Vagina (tissue), 2 donors: ENCODE results near the gene TMC7. TPM values are rescaled to one million over a fixed set of nuclear protein-coding genes. Genes with fewer than 3 reads are reported as not detected.

Experiments used
- DNase-seq, 2 donors: peaks; one replicate each; pipeline ENCODE4 v3.0.0-alpha.2; 2017; ENCODE audit errors: extremely low spot score in 2 of 2
- H3K27ac ChIP-seq: fragments of 200-600 bp; sonication (generic); one replicate; pipeline ENCODE4 v1.5.1; 2019
- H3K27me3 ChIP-seq: fragments of 200-600 bp; sonication (generic); one replicate; pipeline ENCODE4 v1.5.1; 2019
- H3K36me3 ChIP-seq, 2 donors: fragments of 200-600 bp; sonication (generic); one replicate each; pipeline ENCODE4 v1.5.1; 2017 to 2019
- H3K4me1 ChIP-seq: fragments of 200-600 bp; sonication (generic); one replicate; pipeline ENCODE4 v1.5.1; 2019
- H3K4me3 ChIP-seq, 2 donors: fragments of 200-600 bp; sonication (generic); 1 replicate in 1 of 2; 2 replicates in 1 of 2; pipeline ENCODE4 v1.5.1; 2016 to 2019
- H3K9me3 ChIP-seq: fragments of 200-600 bp; sonication (generic); one replicate; pipeline ENCODE4 v1.5.1; 2019
- POLR2A ChIP-seq, 2 donors: fragments of 450-650 bp; IDR thresholded peaks; one replicate each; pipeline ENCODE4 v1.6.1; 2017; ENCODE audit warnings: antibody characterized with exemption in 2 of 2, mild to moderate bottlenecking in 2 of 2, moderate library complexity in 2 of 2
- POLR2AphosphoS5 ChIP-seq, 2 donors: sonication (generic); formaldehyde crosslinking; IDR thresholded peaks; one replicate each; pipeline ENCODE4 v1.9.0; 2017; ENCODE audit warnings: antibody characterized with exemption in 2 of 2, mild to moderate bottlenecking in 2 of 2, low read depth in 1 of 2; ENCODE audit not compliant: insufficient read depth in 1 of 2
- intact Hi-C: fragments of 100-400 bp; cut with DNase I; formaldehyde crosslinking; loops from one replicate; pipeline ENCODE4 v1.15.1; 2023
- total RNA-seq: library from RNA; depleted of rRNA; stranded (reverse); fragments of >200 nt; gene quantifications from one replicate; pipeline ENCODE4 v1.2.3, GENCODE V29; 2016
- TF ChIP-seq, protein P1 (sequence below), 3 experiments: fragments of 450-650 bp in 2 of 3; fragments of 200-600 bp in 1 of 3; sonication (generic) in 1 of 3; IDR thresholded peaks; one replicate each; pipeline ENCODE4 v1.5.1; 2017 to 2019; ENCODE audit warnings: antibody characterized with exemption in 3 of 3, mild to moderate bottlenecking in 2 of 3, moderate library complexity in 2 of 3

TMC7 gene
- total RNA-seq, 1 donor from 2014 or later = 1.7 TPM

DNA sequence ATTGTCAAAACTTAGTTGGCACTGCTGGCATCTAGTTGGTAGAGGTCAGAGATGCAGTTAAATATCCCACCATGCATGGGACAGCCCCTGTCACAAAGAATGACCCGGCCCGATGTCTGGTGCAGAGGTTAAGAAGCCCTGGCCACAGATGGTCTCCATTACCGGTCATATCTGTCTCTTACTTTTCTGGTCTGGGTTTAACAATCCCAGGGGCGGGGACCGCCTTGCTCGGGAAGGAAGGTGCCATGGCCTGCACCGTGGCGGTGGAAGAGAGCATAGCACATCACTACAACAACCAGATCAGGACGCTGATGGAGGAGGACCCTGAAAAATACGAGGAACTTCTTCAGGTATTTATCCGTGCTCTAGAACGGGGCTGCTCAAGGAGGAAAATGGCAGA, 91.8 kb downstream of the TMC7 start:
- Histone ChIP-seq H3K27ac (no peak overlapping the region), H3K27me3 (no peaks in the 10 kb centered on the region), H3K4me3 (no peak overlapping the region), H3K9me3 (no peaks in the 10 kb centered on the region), H3K36me3 (peaks cover 0 to 32% of the 10 kb centered on the region in 2 donors), H3K4me1 (no peaks in the 10 kb centered on the region)
- no peak for DNase-seq
- no peak for TF ChIP-seq POLR2A (IDR thresholded peaks at IDR 0.05)
- TF ChIP-seq, protein P1, sequence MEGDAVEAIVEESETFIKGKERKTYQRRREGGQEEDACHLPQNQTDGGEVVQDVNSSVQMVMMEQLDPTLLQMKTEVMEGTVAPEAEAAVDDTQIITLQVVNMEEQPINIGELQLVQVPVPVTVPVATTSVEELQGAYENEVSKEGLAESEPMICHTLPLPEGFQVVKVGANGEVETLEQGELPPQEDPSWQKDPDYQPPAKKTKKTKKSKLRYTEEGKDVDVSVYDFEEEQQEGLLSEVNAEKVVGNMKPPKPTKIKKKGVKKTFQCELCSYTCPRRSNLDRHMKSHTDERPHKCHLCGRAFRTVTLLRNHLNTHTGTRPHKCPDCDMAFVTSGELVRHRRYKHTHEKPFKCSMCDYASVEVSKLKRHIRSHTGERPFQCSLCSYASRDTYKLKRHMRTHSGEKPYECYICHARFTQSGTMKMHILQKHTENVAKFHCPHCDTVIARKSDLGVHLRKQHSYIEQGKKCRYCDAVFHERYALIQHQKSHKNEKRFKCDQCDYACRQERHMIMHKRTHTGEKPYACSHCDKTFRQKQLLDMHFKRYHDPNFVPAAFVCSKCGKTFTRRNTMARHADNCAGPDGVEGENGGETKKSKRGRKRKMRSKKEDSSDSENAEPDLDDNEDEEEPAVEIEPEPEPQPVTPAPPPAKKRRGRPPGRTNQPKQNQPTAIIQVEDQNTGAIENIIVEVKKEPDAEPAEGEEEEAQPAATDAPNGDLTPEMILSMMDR (IDR thresholded peaks at IDR 0.05) = no peak
- intact Hi-C loops = loop anchor here (10.0 kb wide), 1 partner anchor 91 kb away; the partner anchor contains the start of gene TMC7

DNA sequence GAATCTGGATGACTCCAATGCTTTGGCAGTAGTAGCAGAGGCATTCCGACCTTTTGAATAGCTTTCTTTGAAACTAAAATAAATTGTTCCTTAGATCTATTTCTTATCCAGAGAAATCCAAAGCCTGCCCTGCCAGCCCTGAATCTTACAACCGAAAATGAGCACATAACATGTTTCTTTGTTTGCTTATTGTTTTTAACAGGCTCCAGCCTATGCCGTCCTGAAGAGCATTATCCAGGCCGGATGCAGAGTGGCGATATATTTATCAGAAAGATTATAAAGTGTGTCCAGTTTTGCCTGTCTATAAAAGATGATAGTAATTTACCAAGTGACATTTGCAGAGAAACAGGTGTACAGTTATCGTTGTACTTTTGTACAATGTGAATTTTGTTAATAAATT, 94.1 kb downstream of the TMC7 start:
- TF ChIP-seq POLR2AphosphoS5 (IDR thresholded peaks at IDR 0.05; ENCODE audit: insufficient read depth in 1 of 2, low read depth in 1 of 2) (no peak), POLR2A (IDR thresholded peaks at IDR 0.05) (no peak)
- TF ChIP-seq, protein P1 (IDR thresholded peaks at IDR 0.05) = no peak
- H3K27ac ChIP-seq = no peak overlapping the region
- H3K4me1 ChIP-seq = no peaks in the 10 kb centered on the region
- intact Hi-C loops = loop anchor here (10.0 kb wide), 1 partner anchor 93 kb away; the partner anchor contains the start of gene TMC7
- no peaks in the 10 kb centered on the region for H3K9me3 ChIP-seq
- no peak overlapping the region for H3K4me3 ChIP-seq
- no peak for DNase-seq
- peaks cover 0 to 27% of the 10 kb centered on the region in 2 donors for H3K36me3 ChIP-seq
- H3K27me3 ChIP-seq = no peaks in the 10 kb centered on the region

DNA sequence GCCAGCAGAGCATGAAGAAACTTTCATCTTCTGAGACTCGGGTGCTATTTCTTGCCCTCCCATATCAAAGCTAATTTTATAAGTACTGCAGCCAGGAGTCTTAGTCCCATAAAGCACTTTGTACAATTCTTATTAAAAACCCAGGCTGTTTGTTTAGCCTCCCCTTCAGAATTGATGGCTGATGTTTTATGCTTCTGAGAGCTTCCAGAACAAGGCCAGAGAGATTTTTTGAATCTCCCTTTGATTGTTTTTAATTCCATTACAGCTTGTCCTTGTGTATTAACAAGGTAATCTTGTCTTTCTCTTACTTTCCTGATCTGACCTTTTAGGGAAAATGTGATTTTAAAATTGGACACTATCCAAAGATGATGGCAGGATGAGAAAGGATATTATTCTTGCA, 99.9 kb downstream of the TMC7 start:
- peaks cover 14% of the 10 kb centered on the region for H3K4me1 ChIP-seq
- no peak for DNase-seq
- no peaks in the 10 kb centered on the region for H3K27me3 ChIP-seq
- H3K4me3 ChIP-seq = no peak overlapping the region
- H3K9me3 ChIP-seq = no peaks in the 10 kb centered on the region
- intact Hi-C loops = loop anchor here (10.0 kb wide), 2 partner anchors 101 to 421 kb away; no protein-coding TSS in a partner anchor
- no peak for TF ChIP-seq POLR2AphosphoS5 (IDR thresholded peaks at IDR 0.05; ENCODE audit: insufficient read depth in 1 of 2, low read depth in 1 of 2)
- TF ChIP-seq, protein P1 (IDR thresholded peaks at IDR 0.05) = no peak
- TF ChIP-seq POLR2A (IDR thresholded peaks at IDR 0.05) = no peak
- no peak overlapping the region for H3K27ac ChIP-seq
- H3K36me3 ChIP-seq = peaks cover 0 to 6% of the 10 kb centered on the region in 2 donors

DNA sequence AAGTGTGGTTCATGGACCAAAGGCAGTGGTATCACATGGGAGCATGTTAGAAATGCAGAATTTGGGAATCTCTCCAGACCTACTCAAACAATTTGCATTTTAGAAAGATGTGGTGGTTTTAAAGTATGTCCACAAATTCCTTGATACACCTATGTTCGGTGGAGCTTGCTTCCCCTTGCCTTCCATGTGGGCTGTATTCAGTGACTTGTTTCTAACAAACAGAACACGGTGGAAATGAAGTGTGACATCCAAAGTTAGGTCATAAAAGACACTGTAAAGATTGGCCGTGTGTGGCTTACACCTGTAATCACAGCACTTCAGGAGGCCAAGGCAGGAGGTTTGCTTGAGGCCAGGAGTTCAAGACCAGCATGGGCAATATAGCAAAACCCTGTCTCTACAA, 100.4 kb downstream of the TMC7 start:
- TF ChIP-seq POLR2AphosphoS5 (IDR thresholded peaks at IDR 0.05; ENCODE audit: insufficient read depth in 1 of 2, low read depth in 1 of 2) (no peak), POLR2A (IDR thresholded peaks at IDR 0.05) (no peak)
- TF ChIP-seq, protein P1 (IDR thresholded peaks at IDR 0.05) = no peak
- peaks cover 0 to 1% of the 10 kb centered on the region in 2 donors for H3K36me3 ChIP-seq
- H3K27me3 ChIP-seq = no peaks in the 10 kb centered on the region
- H3K4me3 ChIP-seq = no peak overlapping the region
- no peak overlapping the region for H3K27ac ChIP-seq
- H3K4me1 ChIP-seq = peaks cover 14% of the 10 kb centered on the region
- intact Hi-C loops = loop anchor here (10.0 kb wide), 2 partner anchors 101 to 421 kb away; no protein-coding TSS in a partner anchor
- no peaks in the 10 kb centered on the region for H3K9me3 ChIP-seq
- DNase-seq = no peak

DNA sequence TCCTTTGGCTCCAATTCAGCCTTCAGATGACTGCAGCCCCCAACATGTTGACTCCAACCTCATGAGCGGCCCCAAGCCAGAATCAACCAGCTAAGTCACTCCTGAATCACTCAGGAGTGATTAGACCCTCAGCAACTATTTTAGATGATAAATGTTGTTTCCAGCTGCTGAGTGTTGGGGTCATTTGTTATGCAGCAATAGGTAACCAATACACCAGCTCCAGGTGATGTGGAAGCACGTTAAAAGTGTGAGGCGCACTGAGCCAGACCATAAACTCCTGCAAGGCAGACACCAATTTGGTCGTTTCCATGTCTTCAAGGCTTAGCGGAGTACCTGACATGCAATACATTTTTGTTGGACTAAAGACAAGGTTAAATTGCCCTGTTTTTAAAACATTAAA, 101.1 kb downstream of the TMC7 start:
- Histone ChIP-seq H3K4me3 (no peak overlapping the region), H3K9me3 (no peaks in the 10 kb centered on the region), H3K36me3 (no peaks in the 10 kb centered on the region), H3K27me3 (no peaks in the 10 kb centered on the region), H3K4me1 (peaks cover 14% of the 10 kb centered on the region), H3K27ac (no peak overlapping the region)
- no peak for DNase-seq
- intact Hi-C loops = loop anchor here (5.0 to 10.0 kb wide), 3 partner anchors 100 to 420 kb away; no protein-coding TSS in a partner anchor
- TF ChIP-seq, protein P1 (IDR thresholded peaks at IDR 0.05) = no peak
- TF ChIP-seq POLR2AphosphoS5 (IDR thresholded peaks at IDR 0.05; ENCODE audit: insufficient read depth in 1 of 2, low read depth in 1 of 2) (no peak), POLR2A (IDR thresholded peaks at IDR 0.05) (no peak)
